PC-3 (cell line): ENCODE data around the gene TNS3.

Source experiments
- EZH2 ChIP-seq: fragments of 300-600 bp; sonication (generic); IDR thresholded peaks from one replicate; pipeline ENCODE4 v1.6.1; 2017; ENCODE audit warnings: antibody characterized with exemption, mild to moderate bottlenecking, low read length; ENCODE audit not compliant: unreplicated experiment
- TF ChIP-seq, protein P1 (sequence below): fragments of 300-600 bp; sonication (generic); conservative IDR thresholded peaks from 2 replicates; pipeline ENCODE4 v1.5.1; 2017; ENCODE audit warnings: antibody characterized with exemption, low read depth, mild to moderate bottlenecking, low read length

- TF ChIP-seq, protein P1, sequence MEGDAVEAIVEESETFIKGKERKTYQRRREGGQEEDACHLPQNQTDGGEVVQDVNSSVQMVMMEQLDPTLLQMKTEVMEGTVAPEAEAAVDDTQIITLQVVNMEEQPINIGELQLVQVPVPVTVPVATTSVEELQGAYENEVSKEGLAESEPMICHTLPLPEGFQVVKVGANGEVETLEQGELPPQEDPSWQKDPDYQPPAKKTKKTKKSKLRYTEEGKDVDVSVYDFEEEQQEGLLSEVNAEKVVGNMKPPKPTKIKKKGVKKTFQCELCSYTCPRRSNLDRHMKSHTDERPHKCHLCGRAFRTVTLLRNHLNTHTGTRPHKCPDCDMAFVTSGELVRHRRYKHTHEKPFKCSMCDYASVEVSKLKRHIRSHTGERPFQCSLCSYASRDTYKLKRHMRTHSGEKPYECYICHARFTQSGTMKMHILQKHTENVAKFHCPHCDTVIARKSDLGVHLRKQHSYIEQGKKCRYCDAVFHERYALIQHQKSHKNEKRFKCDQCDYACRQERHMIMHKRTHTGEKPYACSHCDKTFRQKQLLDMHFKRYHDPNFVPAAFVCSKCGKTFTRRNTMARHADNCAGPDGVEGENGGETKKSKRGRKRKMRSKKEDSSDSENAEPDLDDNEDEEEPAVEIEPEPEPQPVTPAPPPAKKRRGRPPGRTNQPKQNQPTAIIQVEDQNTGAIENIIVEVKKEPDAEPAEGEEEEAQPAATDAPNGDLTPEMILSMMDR: no peak
- TF ChIP-seq EZH2: no peak
These were observed 350.3 kb downstream of the TNS3 start for GRCh38 chr7:47231627-47232026.
